H1 (cell line): ENCODE results near the gene LDAH. TPM values are rescaled to one million over a fixed set of nuclear protein-coding genes. Genes with fewer than 3 reads are reported as not detected.

Source experiments
- ATF3 ChIP-seq: IDR thresholded peaks from 2 replicates; pipeline ENCODE4 v1.6.1; 2011; ENCODE audit warnings: low read depth, mild to moderate bottlenecking, low read length; ENCODE audit not compliant: insufficient read depth
- KDM1A ChIP-seq: fragments of 200-600, 300-600 bp; sonication (generic); IDR thresholded peaks from 2 replicates; pipeline ENCODE4 v1.7.1; 2016; ENCODE audit warnings: mild to moderate bottlenecking, low read length, borderline replicate concordance
- polyA plus RNA-seq, 7 experiments: library from polyadenylated mRNA; depleted of rRNA in 3 of 7; stranded (reverse) in 5 of 7; unstranded in 2 of 7; fragments of >200 nt in 5 of 7; fragments of 200-250 nt in 2 of 7; gene quantifications; 1 replicate in 5 of 7; 2 replicates in 1 of 7; 4 replicates in 1 of 7; pipeline versions ENCODE4 v1.2.1 to v1.2.3, GENCODE V29; 2011 to 2013; ENCODE audit warnings: missing spikeins in 2 of 7, mixed read lengths in 2 of 7
- total RNA-seq: library from RNA; stranded (reverse); fragmentation: NEBNext Ultra II Directional; extraction: Animal tissue kit (Norgen Biotek cat#: 25700); gene quantifications from 2 replicates; pipeline ENCODE4 v1.2.1, GENCODE V29; 2021

LDAH gene
- total and polyA plus RNA-seq, 2 of the 8 experiments (the other 6 are each of a cell fraction or from before 2014, with no cell fraction given), result 10.9 to 26.3 TPM

- peak; percentile 95 for TF ChIP-seq ATF3
- no peak for TF ChIP-seq KDM1A
Observed at GRCh38 chr2:20822535-20823490, at the start of gene LDAH (continued).
